B cell (primary cell): ENCODE measurements around the gene RERE. TPM values are rescaled to one million over a fixed set of nuclear protein-coding genes. Genes with fewer than 3 reads are reported as not detected.

Experiments used
- ATAC-seq: fragments of 200-7000 bp; cut with Tn5 transposase; one replicate; pipeline ENCODE4 v1.10.0; 2021; ENCODE audit warnings: low read depth, mild to moderate bottlenecking, moderate number of reproducible peaks, moderate library complexity
- CTCF ChIA-PET: fragments of 350-600 bp; sonication (Branson Sonifier 250); formaldehyde crosslinking; loops from one replicate; lab custom pipeline; 2021; ENCODE audit warnings: antibody characterized with exemption, inconsistent platforms; lab: Charles Lee
- POLR2A ChIA-PET: fragments of 350-600 bp; sonication (Branson Sonifier 250); formaldehyde crosslinking; loops from one replicate; lab custom pipeline; 2021; ENCODE audit warnings: antibody characterized with exemption; lab: Charles Lee
- DNase-seq: peaks from one replicate; pipeline ENCODE4 v3.0.0; 2013
- H2AFZ ChIP-seq: 2 replicates; pipeline ENCODE4 v1.6.1; 2012; ENCODE audit warnings: mild to moderate bottlenecking, low read depth, low read length; ENCODE audit not compliant: insufficient read depth, poor library complexity, severe bottlenecking
- H3K27ac ChIP-seq, 2 donors: 1 replicate in 1 of 2; 2 replicates in 1 of 2; pipeline ENCODE4 v1.5.1; 2012 to 2013; ENCODE audit warnings: low read length in 2 of 2, mild to moderate bottlenecking in 2 of 2, moderate library complexity in 1 of 2
- H3K27me3 ChIP-seq, 4 experiments: fragments of 200-600 bp in 1 of 4; sonication (generic) in 1 of 4; replicated peaks in 1 of 4; 1 replicate in 2 of 4; 2 replicates in 2 of 4; pipeline versions ENCODE4 v1.6.1 to v1.7.0; 2013 to 2016; ENCODE audit warnings: low read length in 3 of 4, mild to moderate bottlenecking in 2 of 4, mixed read lengths in 1 of 4, moderate library complexity in 1 of 4; ENCODE audit not compliant: insufficient read depth in 4 of 4, control insufficient read depth in 3 of 4; ENCODE audit errors: control extremely low read depth in 1 of 4
- H3K36me3 ChIP-seq, 2 experiments: replicated peaks in 1 of 2; 1 replicate in 1 of 2; 2 replicates in 1 of 2; pipeline versions ENCODE4 v1.6.1 to v1.7.1; 2013; ENCODE audit warnings: low read length in 1 of 2; ENCODE audit not compliant: insufficient read depth in 2 of 2, control insufficient read depth in 1 of 2; ENCODE audit errors: control extremely low read depth in 1 of 2, extremely low read depth in 1 of 2
- H3K4me1 ChIP-seq, 2 donors: fragments of 200-600 bp in 1 of 2; sonication (generic) in 1 of 2; 1 replicate in 1 of 2; 2 replicates in 1 of 2; pipeline versions ENCODE4 v1.5.1 to v1.6.1; 2013 to 2017; ENCODE audit warnings: low read length in 2 of 2; ENCODE audit not compliant: control insufficient read depth in 2 of 2, insufficient read depth in 2 of 2
- H3K4me2 ChIP-seq: replicated peaks from 2 replicates; pipeline ENCODE3; 2012; ENCODE audit warnings: mild to moderate bottlenecking, low read depth, low read length; ENCODE audit not compliant: poor library complexity, severe bottlenecking
- H3K4me3 ChIP-seq, 5 experiments: fragments of 200-600 bp in 1 of 5; sonication (generic) in 1 of 5; 1 replicate in 3 of 5; 2 replicates in 2 of 5; pipeline versions ENCODE4 v1.5.1 to v1.7.0; 2011 to 2016; ENCODE audit warnings: low read length in 4 of 5, mild to moderate bottlenecking in 4 of 5, low read depth in 2 of 5, control low read depth in 1 of 5, moderate library complexity in 1 of 5; ENCODE audit not compliant: insufficient read depth in 1 of 5; ENCODE audit errors: control extremely low read depth in 1 of 5, extremely low read depth in 1 of 5
- H3K79me2 ChIP-seq: fragments of 200-600 bp; sonication (generic); one replicate; pipeline ENCODE4 v1.6.0; 2016; ENCODE audit warnings: low read length; ENCODE audit not compliant: control insufficient read depth, insufficient read depth
- H3K9ac ChIP-seq: fragments of 200-600 bp; sonication (generic); 2 replicates; pipeline ENCODE4 v1.6.1; 2017; ENCODE audit warnings: mild to moderate bottlenecking, low read length, moderate library complexity
- H3K9me3 ChIP-seq, 3 donors: one replicate each; pipeline versions ENCODE4 v1.6.1 to v1.7.1; 2013; ENCODE audit warnings: low read length in 2 of 3; ENCODE audit not compliant: control insufficient read depth in 2 of 3, insufficient read depth in 1 of 3; ENCODE audit errors: control extremely low read depth in 1 of 3
- H4K20me1 ChIP-seq: 2 replicates; pipeline ENCODE4 v1.6.0; 2012; ENCODE audit warnings: mild to moderate bottlenecking, low read length; ENCODE audit not compliant: insufficient read depth, control insufficient read depth, poor library complexity, severe bottlenecking
- H3K27ac Mint-ChIP-seq: one replicate; pipeline ENCODE4 v1.8.0; 2021; ENCODE audit warnings: mixed read lengths
- H3K27me3 Mint-ChIP-seq: one replicate; pipeline ENCODE4 v1.8.0; 2021; ENCODE audit warnings: mixed read lengths
- H3K4me1 Mint-ChIP-seq: one replicate; pipeline ENCODE4 v1.8.0; 2021; ENCODE audit warnings: mixed read lengths
- H3K4me3 Mint-ChIP-seq: one replicate; pipeline ENCODE4 v1.8.0; 2021; ENCODE audit warnings: mixed read lengths
- H3K9me3 Mint-ChIP-seq: one replicate; pipeline ENCODE4 v1.8.0; 2022; ENCODE audit warnings: mixed read lengths; ENCODE audit not compliant: insufficient read depth
- CTCF ChIP-seq: fragments of 200-600 bp; IDR thresholded peaks from one replicate; pipeline ENCODE4 v1.8.0; 2022; ENCODE audit warnings: antibody characterized with exemption, mild to moderate bottlenecking
- EZH2 ChIP-seq: IDR thresholded peaks from 2 replicates; pipeline ENCODE4 v1.6.1; 2012; ENCODE audit warnings: borderline replicate concordance, low read depth, mild to moderate bottlenecking, moderate library complexity, low read length; ENCODE audit not compliant: insufficient read depth, poor library complexity, severe bottlenecking
- WGBS: methylation state at CpG from one replicate; pipeline ENCODE4 v1.1.5; 2013; ENCODE audit warnings: missing lambda C conversion rate; ENCODE audit not compliant: insufficient coverage; 5-methylcytosine and 5-hydroxymethylcytosine counted together
- intact Hi-C: fragments of 100-400 bp; cut with micrococcal nuclease; formaldehyde crosslinking; loops from one replicate; pipeline ENCODE4 v1.10.0; 2022
- polyA plus RNA-seq: library from polyadenylated mRNA; depleted of rRNA; stranded (reverse); fragments of >200 nt; gene quantifications from 2 replicates; pipeline ENCODE4 v1.2.3, GENCODE V29; 2012
- total RNA-seq, 2 donors: library from RNA; stranded (reverse); fragments of 120-200 nt in 1 of 2; gene quantifications; 1 replicate in 1 of 2; 2 replicates in 1 of 2; pipeline versions ENCODE4 v1.2.3 to v1.2.4, GENCODE V29; 2013 to 2022

The RERE gene
- total and polyA plus RNA-seq, 2 donors (not counting 1 experiment from before 2014, with no cell fraction given): 27.3 to 132 TPM

GRCh38 chr1:8708259-8708658, 109.2 kb downstream of the RERE start:
- no peak overlapping the region for H3K27ac Mint-ChIP-seq
- ATAC-seq: no peak
- ChIA-PET CTCF (interaction anchor here (0.6 kb wide), 1 partner anchor 60 kb away, joined by 3 read pairs; no protein-coding TSS in a partner anchor), POLR2A (no interaction called here)
- Histone ChIP-seq H3K4me3 (no peak overlapping the region), H3K4me2 (no peak overlapping the region), H2AFZ (no peak overlapping the region), H3K27me3 (no peaks in the 10 kb centered on the region), H3K4me1 (peaks cover 20 to 27% of the 10 kb centered on the region in 2 donors), H3K79me2 (peaks cover 6% of the 10 kb centered on the region), H3K9me3 (peaks cover 0 to 4% (median 0%) of the 10 kb centered on the region in 3 donors), H3K36me3 (no peaks in the 10 kb centered on the region), H3K27ac (no peak overlapping the region), H4K20me1 (no peaks in the 10 kb centered on the region), H3K9ac (no peak overlapping the region)
- H3K4me3 Mint-ChIP-seq: no peak overlapping the region
- H3K9me3 Mint-ChIP-seq: no peaks in the 10 kb centered on the region
- peaks cover 48% of the 10 kb centered on the region for H3K4me1 Mint-ChIP-seq
- 96% methylated on average over 4 of the region's 6 CpGs for WGBS
- intact Hi-C loops: no loop called here
- no peaks in the 10 kb centered on the region for H3K27me3 Mint-ChIP-seq
- TF ChIP-seq EZH2 (no peak), CTCF (no peak)
- DNase-seq: no peak

DNA sequence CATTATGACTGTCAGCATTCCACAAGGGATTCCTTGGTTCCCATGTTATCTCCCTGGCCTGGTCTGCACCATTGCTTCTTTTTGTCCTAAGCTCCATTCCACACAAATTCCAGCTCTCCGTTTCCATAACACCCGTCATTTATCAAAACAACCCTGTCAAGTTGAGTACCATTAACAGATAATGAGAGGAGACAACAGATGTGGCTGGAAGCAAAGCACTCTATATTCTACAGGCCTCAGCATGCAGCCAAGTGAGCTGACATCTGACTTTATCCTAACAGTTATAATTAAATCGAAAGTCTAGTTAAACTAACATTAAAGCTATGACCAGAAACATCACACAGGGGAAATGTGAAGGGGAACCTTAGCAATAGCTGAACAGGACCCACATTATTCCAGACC, 110.4 kb downstream of the RERE start:
- DNase-seq (no peak), ATAC-seq (no peak)
- no peak overlapping the region for H3K4me3 Mint-ChIP-seq
- H4K20me1 ChIP-seq: no peaks in the 10 kb centered on the region
- peaks cover 10 to 21% of the 10 kb centered on the region in 2 donors for H3K4me1 ChIP-seq
- no peak overlapping the region for H3K4me3 ChIP-seq
- TF ChIP-seq CTCF: no peak
- TF ChIP-seq EZH2: no peak
- 100% methylated on average over 2 of the region's 3 CpGs for WGBS
- intact Hi-C loops: no loop called here
- no peaks in the 10 kb centered on the region for H3K9me3 Mint-ChIP-seq
- H3K27me3 ChIP-seq: no peaks in the 10 kb centered on the region
- peaks cover 0 to 4% (median 0%) of the 10 kb centered on the region in 3 donors for H3K9me3 ChIP-seq
- ChIA-PET POLR2A (no interaction called here), CTCF (interaction anchor here (1.1 to 2.0 kb wide), 3 partner anchors 19 to 146 kb away, joined by 3 to 11 read pairs (median 9); no protein-coding TSS in a partner anchor)
- no peaks in the 10 kb centered on the region for H3K36me3 ChIP-seq
- peaks cover 11% of the 10 kb centered on the region for H3K79me2 ChIP-seq
- no peak overlapping the region for H3K9ac ChIP-seq
- no peaks in the 10 kb centered on the region for H3K27me3 Mint-ChIP-seq
- H2AFZ ChIP-seq: no peak overlapping the region
- H3K27ac Mint-ChIP-seq: peak overlapping the region; percentile 4
- H3K4me2 ChIP-seq: no peak overlapping the region
- H3K27ac ChIP-seq: peak overlapping the region in 1 of 2 donors; percentile 54
- H3K4me1 Mint-ChIP-seq: peaks cover 45% of the 10 kb centered on the region
